Gastrocnemius medialis (tissue), 4 donors: ENCODE results near the gene METTL23. TPM values are rescaled to one million over a fixed set of nuclear protein-coding genes. Genes with fewer than 3 reads are reported as not detected.

Experiments
- ATAC-seq, 2 donors: fragments of 150-250 bp; one replicate each; pipeline ENCODE4 v1.9.1; 2016
- DNase-seq, 2 donors: peaks; one replicate each; pipeline ENCODE4 v3.0.0-alpha.2; 2019
- H3K27ac ChIP-seq, 4 donors: fragments of 200-600 bp; sonication (generic); 1 replicate in 1 of 4; 2 replicates in 3 of 4; pipeline ENCODE4 v1.5.1; 2016 to 2018; ENCODE audit warnings: mild to moderate bottlenecking in 2 of 4, moderate library complexity in 1 of 4
- H3K27me3 ChIP-seq, 3 donors: fragments of 200-600 bp; sonication (generic) in 2 of 3; 1 replicate in 1 of 3; 2 replicates in 2 of 3; pipeline versions ENCODE4 v1.5.1 to v1.6.0; 2016 to 2019; ENCODE audit warnings: mild to moderate bottlenecking in 1 of 3, moderate library complexity in 1 of 3
- H3K36me3 ChIP-seq, 2 donors: fragments of 200-600 bp; sonication (generic) in 1 of 2; one replicate each; pipeline ENCODE4 v1.5.1; 2017 to 2018
- H3K4me1 ChIP-seq, 2 donors: fragments of 200-600 bp; sonication (generic) in 1 of 2; one replicate each; pipeline ENCODE4 v1.5.1; 2016 to 2017; ENCODE audit warnings: mild to moderate bottlenecking in 2 of 2
- H3K4me3 ChIP-seq, 4 donors: fragments of 200-600 bp; sonication (generic) in 3 of 4; 1 replicate in 1 of 4; 2 replicates in 3 of 4; pipeline ENCODE4 v1.5.1; 2016 to 2019; ENCODE audit warnings: mild to moderate bottlenecking in 2 of 4
- H3K9me3 ChIP-seq, 3 donors: fragments of 200-600 bp; sonication (generic) in 2 of 3; 1 replicate in 1 of 3; 2 replicates in 2 of 3; pipeline ENCODE4 v1.5.1; 2016 to 2019
- CTCF ChIP-seq, 5 experiments: fragments of 450-650 bp in 3 of 5; fragments of 200-600 bp in 2 of 5; sonication (generic) in 2 of 5; IDR thresholded peaks in 4 of 5; conservative IDR thresholded peaks in 1 of 5; 1 replicate in 4 of 5; 2 replicates in 1 of 5; pipeline ENCODE4 v1.5.1; 2016 to 2019; ENCODE audit warnings: antibody characterized with exemption in 5 of 5, mild to moderate bottlenecking in 3 of 5, moderate library complexity in 3 of 5
- POLR2A ChIP-seq, 2 donors: fragments of 450-650 bp; IDR thresholded peaks; one replicate each; pipeline ENCODE4 v1.6.1; 2017; ENCODE audit warnings: antibody characterized with exemption in 2 of 2, mild to moderate bottlenecking in 2 of 2, moderate library complexity in 2 of 2
- in situ Hi-C, 4 donors: fragments of 200-750 bp; cut with MboI; loops; one replicate each; pipeline versions ENCODE4 v1.15.0 to v1.8.0; 2017; ENCODE audit warnings: low sequenced_read_pairs in 4 of 4
- intact Hi-C: fragments of 100-400 bp; cut with DNase I; formaldehyde crosslinking; loops from one replicate; pipeline ENCODE4 v1.15.1; 2023; ENCODE audit warnings: low total_unique reads
- total RNA-seq, 4 donors: library from RNA; depleted of rRNA; stranded (reverse); fragments of >200 nt; gene quantifications; one replicate each; pipeline versions ENCODE4 v1.1.0 to v1.2.3, GENCODE V29; 2016

The METTL23 gene
- total RNA-seq, result 10 to 100 TPM; 23.9 to 35.5 (median 29.7) TPM

- H3K9me3 ChIP-seq, result no peaks in the 10 kb centered on the region
- in situ Hi-C loops (no loop called here), intact Hi-C loops (loop anchor here (1.0 to 10.0 kb wide), 2 partner anchors 10 to 942 kb away; partner anchors contain the start of genes SRSF2 and UNK)
- no peaks in the 10 kb centered on the region for H3K27me3 ChIP-seq
- ATAC-seq (peak; percentile 67 to 72), DNase-seq (peak; percentile 81 to 87)
- peak within 1 kb of the TSS; percentile 83 to 99 (median 97) for H3K4me3 ChIP-seq
- peak; percentile 54 to 80 (median 75) for TF ChIP-seq CTCF (IDR thresholded peaks at IDR 0.05 in 4 of 5, conservative IDR thresholded peaks at IDR 0.05 in 1 of 5)
- TF ChIP-seq POLR2A (IDR thresholded peaks at IDR 0.05), result peak; percentile 12 to 77
- peaks cover 0 to 36% of the 10 kb centered on the region in 2 donors for H3K36me3 ChIP-seq
- H3K27ac ChIP-seq, result peak within 1 kb of the TSS; percentile 98 to 100 (median 100)
- H3K4me1 ChIP-seq, result peaks cover 38 to 43% of the 10 kb centered on the region in 2 donors
Observed at GRCh38 chr17:76726776-76727718, at the start of gene METTL23. METTL23 (plus strand) TSS chr17:76726839; CDS start chr17:76729711, 2,872 bp downstream.

DNA sequence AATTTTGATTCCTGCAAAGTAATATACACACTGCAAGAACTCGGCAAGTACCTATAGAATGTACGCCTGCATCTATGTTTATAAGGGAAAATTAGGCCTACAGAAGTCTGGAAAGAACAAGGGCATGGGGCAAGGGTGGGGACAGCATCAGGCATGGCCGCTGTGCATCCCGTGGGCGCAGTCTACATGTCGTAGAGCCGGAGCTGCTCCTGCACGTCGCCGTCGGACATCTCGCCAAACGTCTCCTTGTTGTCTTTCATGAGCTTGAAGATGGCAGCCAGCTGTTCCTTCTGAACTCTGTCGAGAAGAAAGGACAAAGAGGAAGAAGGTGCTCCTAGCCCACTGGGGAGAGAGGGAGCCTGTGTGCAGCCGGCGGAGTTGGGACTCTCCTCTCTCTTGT lies 49.2 kb upstream of the METTL23 start:
- ATAC-seq (no peak), DNase-seq (no peak)
- in situ Hi-C loops (no loop called here), intact Hi-C loops (no loop called here)
- no peaks in the 10 kb centered on the region for H3K9me3 ChIP-seq
- H3K4me3 ChIP-seq, result no peak overlapping the region
- no peak for TF ChIP-seq POLR2A (IDR thresholded peaks at IDR 0.05)
- no peak for TF ChIP-seq CTCF (IDR thresholded peaks at IDR 0.05 in 4 of 5, conservative IDR thresholded peaks at IDR 0.05 in 1 of 5)
- peaks cover 2 to 7% of the 10 kb centered on the region in 2 donors for H3K4me1 ChIP-seq
- no peaks in the 10 kb centered on the region for H3K27me3 ChIP-seq
- H3K36me3 ChIP-seq, result no peaks in the 10 kb centered on the region
- H3K27ac ChIP-seq, result no peak overlapping the region

GRCh38 chr17:76678330-76678729 lies 48.3 kb upstream of the METTL23 start:
- Histone ChIP-seq H3K27ac (no peak overlapping the region), H3K36me3 (no peaks in the 10 kb centered on the region), H3K4me3 (no peak overlapping the region), H3K9me3 (no peaks in the 10 kb centered on the region), H3K27me3 (no peaks in the 10 kb centered on the region), H3K4me1 (peaks cover 0 to 7% of the 10 kb centered on the region in 2 donors)
- DNase-seq, result no peak
- intact Hi-C loops, result no loop called here
- ATAC-seq, result no peak
- TF ChIP-seq CTCF (IDR thresholded peaks at IDR 0.05 in 4 of 5, conservative IDR thresholded peaks at IDR 0.05 in 1 of 5), result no peak
- TF ChIP-seq POLR2A (IDR thresholded peaks at IDR 0.05), result no peak
- in situ Hi-C loops, result no loop called here

DNA sequence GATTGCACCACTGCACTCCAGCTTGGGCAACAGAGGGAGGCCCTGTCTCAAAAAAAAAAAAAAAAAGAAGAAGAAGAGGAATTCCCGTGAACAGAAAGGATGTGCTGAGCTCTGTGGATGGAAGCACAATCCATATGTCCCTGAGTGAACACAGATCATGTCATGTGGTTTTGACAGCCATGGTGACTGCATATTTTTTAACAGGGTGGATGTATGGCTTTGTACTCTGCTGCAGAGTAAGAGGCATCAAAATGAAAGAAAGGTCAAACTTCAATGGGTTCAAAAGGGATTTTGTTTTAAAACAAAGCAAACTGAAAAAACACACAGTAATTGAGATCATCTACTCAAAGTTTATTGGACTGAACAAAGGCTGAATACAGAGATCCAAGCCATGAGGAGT lies 47.4 kb upstream of the METTL23 start:
- in situ Hi-C loops, result no loop called here
- intact Hi-C loops, result no loop called here
- no peaks in the 10 kb centered on the region for H3K27me3 ChIP-seq
- ATAC-seq (no peak), DNase-seq (no peak)
- H3K36me3 ChIP-seq, result no peaks in the 10 kb centered on the region
- no peaks in the 10 kb centered on the region for H3K9me3 ChIP-seq
- TF ChIP-seq CTCF (IDR thresholded peaks at IDR 0.05 in 4 of 5, conservative IDR thresholded peaks at IDR 0.05 in 1 of 5), result no peak
- no peak for TF ChIP-seq POLR2A (IDR thresholded peaks at IDR 0.05)
- H3K4me3 ChIP-seq, result no peak overlapping the region
- H3K27ac ChIP-seq, result no peak overlapping the region
- H3K4me1 ChIP-seq, result peaks cover 0 to 7% of the 10 kb centered on the region in 2 donors
